KG1 (cell line): ENCODE data around the gene SOX18.
A peak's percentile ranks its signal among the peaks of the same experiment; 100 is the strongest.
"Not testable (repeated sequence)": the region's sequence is repeated elsewhere in the genome, so short reads cannot be mapped to it uniquely, and the experiment has no call there.

Source experiments
- DNase-seq: peaks from one replicate; lab custom pipeline; 2025; lab: John Stamatoyannopoulos, UW

The SOX18 gene

DNA sequence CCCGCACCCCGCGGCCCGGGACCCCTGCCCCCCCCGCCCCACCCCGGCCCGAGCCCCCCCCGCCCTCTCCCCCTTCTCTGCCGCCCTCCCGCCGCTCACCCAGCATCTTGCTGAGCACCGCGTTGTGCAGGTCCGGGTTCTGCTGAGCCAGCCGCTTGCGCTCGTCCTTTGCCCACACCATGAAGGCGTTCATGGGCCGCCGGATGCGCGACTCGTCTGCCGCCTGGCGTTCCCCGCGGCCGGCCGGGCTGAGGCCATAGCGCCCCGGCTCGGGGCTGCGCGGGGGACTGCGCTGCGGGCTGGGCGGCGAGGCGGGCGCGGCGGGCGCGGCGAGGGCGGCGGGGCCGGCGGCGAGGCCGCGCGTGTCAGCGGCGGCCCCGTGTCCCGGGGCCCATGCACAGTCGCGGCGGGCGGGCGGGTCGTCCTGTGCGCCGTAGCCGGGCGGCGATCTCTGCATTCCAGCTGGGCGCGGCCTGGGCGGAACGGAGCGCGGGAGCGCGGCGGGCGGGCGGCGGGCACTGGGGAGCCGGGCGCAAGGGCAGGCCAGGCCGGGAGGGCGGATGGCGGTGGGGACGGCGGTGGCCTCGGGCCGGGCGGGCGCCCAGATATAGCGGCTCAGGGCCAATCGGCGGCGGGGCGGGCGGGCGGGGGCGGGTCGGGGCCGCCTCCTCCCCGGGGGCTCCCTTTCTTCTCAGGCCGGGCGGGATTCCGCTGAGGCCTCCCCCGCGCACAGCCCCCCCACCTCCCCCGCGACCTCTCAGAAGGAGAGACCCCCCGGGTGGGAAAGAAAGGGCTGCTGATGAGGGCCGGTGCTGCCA lies at the start of gene SOX18:
Gene SOX18 (minus strand): TSS at position 580 of the 818 bp plus-strand sequence. CDS start 123 bp downstream, at position 457.
- no peak for DNase-seq

DNA sequence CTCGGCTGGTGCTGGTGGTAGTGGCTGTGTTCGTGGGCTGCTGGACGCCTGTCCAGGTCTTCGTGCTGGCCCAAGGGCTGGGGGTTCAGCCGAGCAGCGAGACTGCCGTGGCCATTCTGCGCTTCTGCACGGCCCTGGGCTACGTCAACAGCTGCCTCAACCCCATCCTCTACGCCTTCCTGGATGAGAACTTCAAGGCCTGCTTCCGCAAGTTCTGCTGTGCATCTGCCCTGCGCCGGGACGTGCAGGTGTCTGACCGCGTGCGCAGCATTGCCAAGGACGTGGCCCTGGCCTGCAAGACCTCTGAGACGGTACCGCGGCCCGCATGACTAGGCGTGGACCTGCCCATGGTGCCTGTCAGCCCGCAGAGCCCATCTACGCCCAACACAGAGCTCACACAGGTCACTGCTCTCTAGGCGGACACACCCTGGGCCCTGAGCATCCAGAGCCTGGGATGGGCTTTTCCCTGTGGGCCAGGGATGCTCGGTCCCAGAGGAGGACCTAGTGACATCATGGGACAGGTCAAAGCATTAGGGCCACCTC lies 49.1 kb upstream of the SOX18 start:
- DNase-seq = no peak

DNA sequence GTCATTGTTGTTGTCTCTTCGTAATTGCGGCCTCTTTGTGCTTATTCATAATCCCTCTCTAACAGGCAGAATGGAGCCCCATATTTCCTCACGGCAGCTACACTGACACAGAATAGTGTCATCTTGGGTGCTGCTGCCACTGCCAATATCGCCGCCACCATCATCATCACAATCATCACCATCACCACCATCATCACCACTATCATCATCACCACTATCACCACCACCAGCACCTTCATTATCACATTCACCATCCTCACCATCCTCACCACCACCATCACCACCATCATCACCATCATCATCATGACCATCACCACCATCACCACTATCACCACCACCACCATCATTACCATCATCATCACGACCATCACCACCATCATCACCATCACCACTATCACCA lies 47.1 kb upstream of the SOX18 start:
- DNase-seq = no peak

DNA sequence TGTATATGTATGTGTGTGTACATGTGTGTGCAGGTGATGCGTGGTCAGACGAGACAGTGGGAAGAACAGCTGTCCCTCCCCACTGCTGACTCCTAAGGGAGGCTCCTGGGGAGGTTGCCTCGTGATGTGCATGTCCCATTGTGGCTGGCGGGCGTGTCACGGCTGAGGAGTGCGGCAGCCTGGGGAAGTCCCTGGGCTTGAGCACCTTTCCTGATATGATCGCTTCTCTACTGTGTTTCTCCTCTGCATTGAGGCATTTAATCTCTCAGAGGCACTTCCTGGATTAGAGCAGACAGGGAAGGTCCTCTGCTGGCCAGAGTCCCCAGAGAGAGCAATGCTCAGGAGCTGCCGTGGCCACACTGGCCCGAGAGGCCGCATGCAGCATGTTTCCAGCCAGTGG lies 46.5 kb upstream of the SOX18 start:
- no peak for DNase-seq

DNA sequence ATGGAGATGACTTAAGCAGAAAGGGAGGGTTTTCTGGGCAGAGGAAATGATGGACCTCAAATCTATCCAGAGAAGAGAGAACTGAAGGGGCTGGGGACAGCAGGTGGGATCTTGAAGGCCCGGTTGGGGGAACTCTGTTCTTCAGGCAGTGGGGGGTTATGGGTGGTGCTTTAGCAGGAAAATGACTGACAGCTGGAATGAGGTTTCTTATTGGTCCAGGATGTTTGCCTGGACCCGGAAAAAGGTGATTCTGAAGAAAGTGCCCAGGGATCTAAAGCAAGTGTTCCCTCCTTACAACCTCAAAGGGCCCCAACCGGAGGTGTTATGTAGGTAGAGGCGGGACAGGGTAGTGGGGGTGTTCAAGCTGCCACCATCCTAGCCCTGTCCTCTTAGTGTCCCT lies 46.0 kb upstream of the SOX18 start:
- no peak for DNase-seq

DNA sequence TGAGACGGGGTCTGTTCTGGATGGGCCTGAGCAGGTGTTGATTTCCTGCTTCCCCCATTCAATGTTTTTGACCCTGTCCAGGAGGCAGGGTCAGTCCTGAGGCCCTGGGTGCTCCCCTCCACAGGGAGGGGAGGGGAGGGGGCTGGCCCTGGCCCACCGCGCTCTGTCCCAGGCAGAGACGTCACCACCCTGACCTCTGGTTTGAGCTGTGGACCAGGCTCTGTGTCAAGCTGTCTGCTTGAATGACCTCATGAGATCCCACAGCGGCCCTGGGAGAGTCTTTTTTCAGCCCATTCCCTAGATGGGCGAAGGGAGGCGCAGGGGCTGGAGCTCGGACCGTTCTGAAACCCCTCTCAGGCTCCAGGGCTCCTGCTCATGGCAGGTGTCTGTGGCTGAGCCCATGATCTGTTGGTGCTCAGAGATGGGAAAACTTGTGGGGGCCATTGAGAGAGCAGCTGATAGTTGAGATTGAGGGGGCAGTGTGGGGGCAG lies 43.6 kb upstream of the SOX18 start:
- no peak for DNase-seq

DNA sequence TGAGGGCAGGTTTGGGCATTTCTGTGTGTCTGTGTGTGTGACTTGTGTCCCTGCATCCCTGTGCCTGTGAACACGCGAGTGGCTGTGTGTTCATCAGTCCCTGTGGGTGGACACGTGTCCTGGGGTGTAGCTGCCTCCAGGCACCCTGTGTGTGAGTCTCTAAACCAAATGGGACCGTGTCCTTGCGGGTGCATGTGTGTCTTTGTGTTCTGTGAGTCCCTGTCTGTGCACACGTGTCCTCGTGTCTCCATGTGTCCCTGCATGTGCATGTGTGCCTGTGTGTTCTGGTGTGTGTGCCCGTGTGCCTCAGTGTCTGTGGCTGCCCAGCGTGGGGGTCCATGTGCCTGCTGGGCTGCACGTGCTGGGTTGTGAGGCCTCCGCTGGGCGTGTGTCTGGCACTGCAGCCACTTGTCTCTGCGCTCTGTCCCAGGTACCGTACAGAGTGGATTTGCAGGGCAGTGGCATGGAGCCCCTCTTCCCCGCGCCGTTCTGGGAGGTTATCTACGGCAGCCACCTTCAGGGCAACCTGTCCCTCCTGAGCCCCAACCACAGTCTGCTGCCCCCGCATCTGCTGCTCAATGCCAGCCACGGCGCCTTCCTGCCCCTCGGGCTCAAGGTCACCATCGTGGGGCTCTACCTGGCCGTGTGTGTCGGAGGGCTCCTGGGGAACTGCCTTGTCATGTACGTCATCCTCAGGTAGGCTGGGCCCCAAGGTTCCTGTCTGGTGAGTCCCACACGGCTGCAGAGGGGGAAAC lies 43.0 kb upstream of the SOX18 start:
- no peak for DNase-seq

DNA sequence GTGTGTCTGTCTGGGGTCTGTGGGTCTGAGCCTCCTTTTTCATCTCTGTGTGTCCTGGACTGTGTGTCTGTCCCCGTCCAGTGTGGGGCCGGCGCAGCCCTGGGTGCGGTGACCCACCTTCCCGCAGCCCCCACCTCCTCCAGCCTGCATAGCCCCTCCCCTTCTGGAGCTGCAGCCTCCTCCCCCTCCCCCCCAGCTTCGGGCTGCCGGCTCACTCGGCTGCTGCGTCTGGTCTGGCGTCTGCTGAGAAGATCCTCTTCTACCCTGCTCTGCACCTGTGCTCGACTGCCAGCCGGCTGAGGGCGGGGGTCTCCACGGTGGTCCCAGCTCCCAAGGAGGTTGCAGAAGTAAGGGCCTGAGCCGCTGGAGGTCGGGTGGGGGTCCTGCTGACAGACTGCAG lies 42.3 kb upstream of the SOX18 start:
- no peak for DNase-seq

DNA sequence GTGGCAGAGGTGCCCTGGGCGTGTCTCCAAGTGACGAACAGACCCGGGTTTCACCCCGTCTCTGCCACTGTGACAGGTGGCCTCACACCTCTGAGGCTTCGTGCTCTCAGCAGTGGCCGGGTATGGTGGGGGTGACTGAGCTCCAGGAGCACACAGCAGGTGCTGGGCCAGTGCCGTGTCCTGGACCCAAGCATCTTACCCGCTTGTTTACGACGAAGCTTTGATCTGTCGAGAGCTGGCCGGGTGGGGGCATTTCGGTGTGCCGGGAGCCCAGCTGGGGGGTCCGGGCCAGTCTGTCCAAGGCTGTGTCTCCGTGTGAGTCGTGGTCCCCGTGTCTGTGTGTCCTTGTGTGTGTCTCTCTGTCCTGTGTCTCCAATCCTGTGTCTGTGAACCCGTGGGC lies 41.9 kb upstream of the SOX18 start:
- no peak for DNase-seq

DNA sequence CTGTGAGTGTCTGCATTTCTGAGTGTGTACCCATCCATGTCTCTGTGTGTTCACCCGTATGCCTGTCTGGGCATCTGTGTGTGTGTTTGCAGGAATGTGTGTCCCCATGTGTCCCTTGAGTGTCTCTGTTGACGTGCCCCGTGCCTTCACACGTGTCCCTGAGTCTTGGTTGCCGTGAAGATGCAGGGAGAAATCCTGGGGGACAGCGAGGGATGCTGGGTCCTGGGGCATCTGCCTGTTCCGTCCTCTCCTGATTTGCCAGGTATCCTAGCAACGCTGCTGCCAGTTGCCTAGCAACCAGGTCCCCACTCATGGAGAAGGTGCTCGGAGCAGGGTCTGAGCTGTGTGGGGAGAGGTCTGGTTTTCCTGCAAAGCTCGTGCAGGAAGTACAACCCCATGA lies 40.7 kb upstream of the SOX18 start:
- DNase-seq = no peak

DNA sequence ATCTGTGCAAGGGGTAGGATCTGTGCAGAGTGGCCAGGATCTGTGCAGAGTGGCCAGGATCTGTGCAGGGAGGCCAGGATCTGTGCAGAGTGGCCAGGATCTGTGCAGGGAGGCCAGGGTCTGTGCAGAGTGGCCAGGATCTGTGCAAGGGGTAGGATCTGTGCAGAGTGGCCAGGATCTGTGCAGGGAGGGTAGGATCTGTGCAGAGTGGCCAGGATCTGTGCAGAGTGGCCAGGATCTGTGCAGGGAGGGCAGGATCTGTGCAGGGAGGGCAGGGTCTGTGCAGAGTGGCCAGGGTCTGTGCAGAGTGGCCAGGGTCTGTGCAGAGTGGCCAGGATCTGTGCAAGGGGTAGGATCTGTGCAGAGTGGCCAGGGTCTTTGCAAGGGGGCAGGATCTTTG lies 39.1 kb upstream of the SOX18 start:
- not testable (repeated sequence) for DNase-seq

DNA sequence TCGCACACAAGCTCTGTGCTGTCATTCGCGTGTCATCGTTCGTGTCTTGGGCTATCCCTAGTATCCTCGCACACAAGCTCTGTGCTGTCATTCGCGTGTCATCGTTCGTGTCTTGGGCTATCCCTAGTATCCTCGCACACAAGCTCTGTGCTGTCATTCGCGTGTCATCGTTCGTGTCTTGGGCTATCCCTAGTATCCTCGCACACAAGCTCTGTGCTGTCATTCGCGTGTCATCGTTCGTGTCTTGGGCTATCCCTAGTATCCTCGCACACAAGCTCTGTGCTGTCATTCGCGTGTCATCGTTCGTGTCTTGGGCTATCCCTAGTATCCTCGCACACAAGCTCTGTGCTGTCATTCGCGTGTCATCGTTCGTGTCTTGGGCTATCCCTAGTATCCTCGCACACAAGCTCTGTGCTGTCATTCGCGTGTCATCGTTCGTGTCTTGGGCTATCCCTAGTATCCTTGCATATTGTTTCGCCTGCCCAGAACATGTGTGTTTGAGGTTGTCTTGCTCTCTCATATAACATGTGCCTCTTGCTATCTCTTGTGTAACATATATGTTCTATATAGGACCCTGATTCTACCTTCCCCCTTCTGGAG lies 37.9 kb upstream of the SOX18 start:
- DNase-seq = not testable (repeated sequence)

DNA sequence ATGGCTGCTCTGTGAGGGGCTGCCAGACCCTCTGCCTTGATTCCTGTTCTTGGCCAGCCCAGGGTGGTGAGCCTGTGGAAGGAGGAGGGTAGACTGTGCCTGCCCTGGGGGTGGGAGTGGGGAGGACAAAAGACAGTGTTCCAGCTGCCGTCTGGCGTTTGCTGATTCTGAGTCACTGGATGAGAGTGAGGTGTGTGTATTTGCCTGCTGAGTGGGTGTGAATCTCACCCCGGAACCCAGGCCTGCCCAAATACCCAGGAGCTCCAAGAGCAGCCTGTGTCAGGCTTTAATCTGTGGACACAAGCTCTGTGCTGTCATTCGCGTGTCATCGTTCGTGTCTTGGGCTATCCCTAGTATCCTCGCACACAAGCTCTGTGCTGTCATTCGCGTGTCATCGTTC lies 37.4 kb upstream of the SOX18 start:
- no peak for DNase-seq

DNA sequence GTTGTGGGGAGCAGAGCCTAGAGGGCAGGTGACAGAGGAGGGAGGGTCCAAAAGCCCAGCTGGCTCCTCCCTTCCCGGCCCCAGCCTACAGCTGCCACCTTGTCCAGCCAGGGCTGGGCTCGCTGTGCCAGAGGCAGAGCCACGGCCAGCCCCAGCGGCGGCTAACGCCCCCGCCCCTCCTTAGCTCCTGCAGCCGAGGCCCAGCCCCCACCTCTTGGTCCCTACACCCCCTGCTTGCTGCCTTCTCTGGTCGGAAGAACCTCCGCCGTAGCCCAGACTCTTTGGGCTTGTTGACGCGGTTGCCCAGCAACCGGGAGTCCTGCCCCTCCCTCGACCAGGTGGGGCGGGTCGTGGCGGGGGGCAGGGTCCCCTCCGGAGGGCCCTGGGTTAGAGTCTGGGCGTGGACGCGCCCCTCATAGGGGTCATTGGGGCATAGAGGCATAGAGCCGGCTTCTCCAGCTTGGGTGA lies 35.3 kb upstream of the SOX18 start:
- no peak for DNase-seq

DNA sequence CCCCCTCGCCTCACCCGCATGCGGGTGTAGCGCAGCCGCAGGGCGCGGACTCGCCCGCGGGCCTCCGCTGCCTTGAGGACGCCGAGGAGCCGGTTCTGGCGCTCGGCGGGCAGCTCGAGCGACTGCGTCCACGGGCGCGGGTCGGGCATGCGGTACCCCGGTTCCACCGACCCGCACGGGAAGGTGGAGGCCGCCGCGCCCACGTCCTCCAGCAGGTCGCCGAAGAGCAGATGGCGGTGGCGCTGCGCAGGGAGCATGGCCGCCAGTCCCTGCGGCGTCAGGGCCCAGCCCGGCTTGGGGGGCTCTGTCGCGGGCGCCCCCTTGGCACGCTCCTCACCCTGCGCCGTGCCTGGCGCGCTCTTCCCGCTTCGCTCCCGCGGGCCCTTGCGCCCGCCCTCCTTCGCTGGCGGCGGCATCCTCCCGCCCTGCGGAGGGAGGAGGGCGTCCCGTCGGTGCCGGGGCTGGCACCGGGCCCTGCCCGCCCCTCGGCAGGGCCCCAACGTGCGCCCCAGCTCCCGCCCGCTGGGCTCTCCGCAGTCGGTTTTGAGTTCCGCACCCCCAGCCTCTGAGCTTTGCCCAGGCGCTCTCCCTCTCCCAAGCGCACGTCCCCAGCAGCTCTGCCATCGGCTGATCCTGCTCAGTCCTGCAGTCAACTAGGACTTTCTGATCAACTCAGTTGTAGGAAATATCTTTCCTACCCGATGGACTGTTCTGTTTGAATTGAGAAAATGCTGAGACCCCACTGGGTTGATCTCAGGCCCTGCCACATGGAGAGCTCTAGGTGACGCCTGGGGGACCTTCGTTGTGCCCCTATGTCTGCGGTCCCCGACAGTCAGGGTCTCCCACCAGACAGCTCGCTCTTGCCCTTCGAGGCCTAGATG lies 34.6 kb upstream of the SOX18 start, which contains the start of gene LKAAEAR1:
Gene LKAAEAR1 (minus strand): TSS at position 595 of the 881 bp plus-strand sequence. CDS start 179 bp downstream, at position 416.
- DNase-seq = no peak

DNA sequence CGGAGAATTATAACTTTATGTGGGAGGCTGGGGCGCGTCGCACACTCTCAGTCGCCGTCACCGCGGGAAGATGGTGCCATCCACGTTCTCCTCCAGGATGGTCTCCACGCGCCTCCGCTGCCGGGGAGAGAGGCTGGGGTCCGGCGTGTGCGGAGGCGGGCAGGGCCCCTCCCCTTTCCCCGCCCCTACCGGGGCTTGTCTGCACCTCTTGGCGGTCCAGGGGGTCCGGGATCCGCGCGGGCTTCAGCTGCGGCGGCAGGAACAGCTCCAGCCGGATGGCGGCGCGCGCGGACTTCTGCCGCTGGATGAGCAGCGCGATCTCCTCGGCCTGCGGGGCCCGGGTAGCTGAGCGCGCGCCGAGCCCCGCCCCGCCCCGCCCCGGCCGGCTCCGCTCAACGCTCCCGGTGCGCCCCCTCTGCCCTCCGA lies 34.0 kb upstream of the SOX18 start:
- peak; percentile 71 for DNase-seq

DNA sequence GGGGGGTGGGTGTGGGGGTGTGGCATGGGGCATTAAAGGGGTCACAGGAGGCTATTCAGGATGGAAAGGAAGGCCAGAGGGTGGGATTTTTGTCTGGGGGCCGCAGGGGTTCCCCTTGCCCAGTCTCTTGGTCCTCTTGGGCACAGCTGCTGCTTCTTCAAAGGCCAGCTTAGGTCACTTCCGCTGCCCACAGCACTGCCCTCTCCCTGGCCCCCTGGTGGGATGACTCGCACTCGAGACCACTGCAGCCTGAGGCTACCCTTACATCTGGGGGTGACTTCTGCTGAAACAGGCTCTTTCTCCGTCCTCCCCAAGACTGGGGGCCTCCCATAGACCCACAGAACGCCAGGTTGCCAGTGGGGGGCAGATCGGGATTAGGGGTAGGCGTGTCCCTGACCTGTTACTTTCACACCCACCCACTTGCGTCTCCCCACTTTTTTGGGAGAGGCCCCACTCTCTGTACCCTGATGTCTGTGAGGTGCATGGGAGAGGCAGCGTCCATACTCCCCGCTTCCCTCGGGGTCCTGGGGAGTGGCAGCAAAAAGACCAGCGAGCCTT lies 33.5 kb upstream of the SOX18 start:
- no peak for DNase-seq

DNA sequence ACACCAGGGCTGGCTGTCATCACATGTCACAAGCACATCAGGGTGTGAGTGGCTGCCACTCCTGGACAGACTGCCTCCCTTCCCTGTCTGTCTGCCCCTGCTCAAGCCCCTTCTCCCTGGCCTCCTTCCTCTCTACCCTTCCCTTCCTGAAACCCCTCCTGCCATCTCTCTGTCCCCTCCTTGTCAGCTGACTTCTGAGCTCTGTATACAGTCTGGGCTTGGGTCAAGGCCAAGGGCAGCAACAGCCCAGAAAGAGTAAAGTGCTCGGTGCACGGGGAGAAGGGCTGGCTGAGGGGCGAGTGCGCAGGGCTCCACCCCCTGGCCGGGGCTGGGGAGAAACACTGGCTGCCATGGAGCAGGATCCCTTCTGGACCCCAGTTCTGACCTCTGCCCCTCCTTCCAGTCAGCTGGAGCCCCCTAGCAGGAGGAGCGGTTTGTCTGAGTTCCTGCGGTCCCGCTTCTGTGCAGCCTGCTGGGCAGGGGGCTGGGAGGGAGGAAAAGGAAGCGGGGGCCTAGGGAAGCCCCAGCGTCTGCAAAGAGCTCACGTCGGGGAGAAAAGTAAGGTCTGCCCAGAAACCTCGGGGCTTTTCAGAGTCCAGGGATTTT lies 32.8 kb upstream of the SOX18 start:
- no peak for DNase-seq

DNA sequence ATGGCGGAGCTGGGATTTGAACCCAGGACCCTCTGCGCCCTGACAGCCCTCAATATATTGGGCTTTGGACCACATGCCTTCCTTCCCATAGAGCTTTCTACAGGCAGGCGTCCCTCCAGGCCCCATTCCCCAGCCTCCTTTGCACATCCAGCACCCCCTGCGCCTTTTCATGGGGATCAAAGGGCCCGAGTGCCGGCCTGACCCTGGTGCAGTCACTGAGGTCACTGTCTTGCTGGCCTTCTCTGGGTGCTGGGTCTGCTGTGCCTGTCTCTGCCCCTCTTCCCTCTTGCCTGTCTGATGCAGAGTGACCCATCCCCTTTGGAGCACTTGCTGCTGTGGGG lies 32.2 kb upstream of the SOX18 start:
- no peak for DNase-seq

DNA sequence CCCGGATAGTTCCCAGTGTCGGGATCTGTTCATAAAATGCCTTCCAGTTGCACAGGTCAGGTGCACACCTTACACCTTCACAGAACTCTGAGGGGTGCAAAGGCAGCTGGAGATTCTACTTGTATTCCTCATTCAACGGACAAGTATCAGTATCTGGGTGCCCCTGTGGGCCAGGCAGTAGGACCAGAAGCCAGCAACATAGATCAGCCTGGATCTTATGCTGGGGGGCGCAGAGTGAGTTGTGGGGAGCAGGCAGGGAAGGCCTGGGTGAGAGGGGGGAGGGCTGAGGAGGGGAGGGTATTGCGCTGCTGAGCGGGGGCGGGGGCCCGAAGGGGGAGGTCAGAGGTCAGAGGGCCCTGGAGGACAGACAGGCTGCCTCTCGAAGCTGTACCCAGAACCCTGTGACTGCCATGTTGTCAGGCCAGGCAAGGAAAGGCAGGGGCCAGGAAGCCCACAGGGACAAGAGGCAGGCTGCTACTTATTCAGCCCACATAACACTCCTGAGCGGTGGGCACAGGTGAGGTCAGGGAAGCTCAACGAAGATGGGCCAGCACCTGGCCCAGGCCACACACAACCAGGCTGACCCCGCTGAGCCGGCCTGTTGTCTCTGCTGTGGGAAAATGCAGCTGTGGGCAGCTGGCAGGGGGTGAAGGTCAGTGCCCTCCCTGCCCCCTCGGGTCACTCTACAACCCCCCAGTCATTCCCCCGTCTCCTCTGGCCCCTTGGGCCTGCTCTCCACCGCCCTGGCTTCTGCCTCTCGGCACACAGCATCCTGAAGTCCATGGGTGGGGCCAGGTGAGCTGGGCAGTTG lies 31.6 kb upstream of the SOX18 start:
- no peak for DNase-seq
